Liver (tissue), 9 donors: Measurements from ENCODE around the gene ABCA1. TPM values are rescaled to one million over a fixed set of nuclear protein-coding genes. Genes with fewer than 3 reads are reported as not detected.

Experiments
- DNase-seq: peaks from one replicate; pipeline ENCODE4 v3.0.0-alpha.2; 2017; ENCODE audit warnings: low spot score
- H3K27ac ChIP-seq, 2 donors: one replicate each; pipeline ENCODE4 v1.7.0; 2013; ENCODE audit warnings: inconsistent platforms in 2 of 2, low read length in 2 of 2, control low read depth in 1 of 2, low read depth in 1 of 2, mild to moderate bottlenecking in 1 of 2
- H3K27me3 ChIP-seq, 4 donors: one replicate each; pipeline versions ENCODE4 v1.6.1 to v1.7.0; 2013; ENCODE audit warnings: low read length in 3 of 4, inconsistent platforms in 1 of 4, mild to moderate bottlenecking in 1 of 4, moderate library complexity in 1 of 4; ENCODE audit not compliant: control insufficient read depth in 4 of 4, insufficient read depth in 4 of 4
- H3K36me3 ChIP-seq, 4 donors: one replicate each; pipeline versions ENCODE4 v1.6.1 to v1.7.0; 2013; ENCODE audit warnings: low read length in 3 of 4, mild to moderate bottlenecking in 3 of 4, low read depth in 1 of 4, moderate library complexity in 1 of 4; ENCODE audit not compliant: control insufficient read depth in 4 of 4, insufficient read depth in 3 of 4
- H3K4me1 ChIP-seq, 4 donors: one replicate each; pipeline versions ENCODE4 v1.6.1 to v1.7.0; 2013; ENCODE audit warnings: low read length in 3 of 4, mild to moderate bottlenecking in 3 of 4, moderate library complexity in 1 of 4; ENCODE audit not compliant: control insufficient read depth in 4 of 4, insufficient read depth in 4 of 4
- H3K4me3 ChIP-seq, 3 donors: one replicate each; pipeline versions ENCODE4 v1.6.1 to v1.7.0; 2013; ENCODE audit warnings: low read length in 3 of 3, control low read depth in 1 of 3, low read depth in 1 of 3, mild to moderate bottlenecking in 1 of 3
- H3K9ac ChIP-seq, 2 donors: one replicate each; pipeline ENCODE4 v1.7.0; 2013; ENCODE audit warnings: low read length in 2 of 2, mild to moderate bottlenecking in 2 of 2, moderate library complexity in 2 of 2, control low read depth in 1 of 2, low read depth in 1 of 2
- H3K9me3 ChIP-seq, 4 donors: one replicate each; pipeline versions ENCODE4 v1.6.1 to v1.7.0; 2013; ENCODE audit warnings: low read length in 3 of 4; ENCODE audit not compliant: control insufficient read depth in 4 of 4
- ATF3 ChIP-seq: IDR thresholded peaks from 2 replicates; pipeline ENCODE4 v1.6.1; 2016; ENCODE audit warnings: antibody characterized with exemption
- EGR1 ChIP-seq, 2 donors: IDR thresholded peaks; 2 replicates each; pipeline ENCODE4 v1.6.1; 2016 to 2018; ENCODE audit warnings: antibody characterized with exemption in 2 of 2, low read depth in 2 of 2
- FOXA1 ChIP-seq: IDR thresholded peaks from 2 replicates; pipeline ENCODE4 v1.6.1; 2016; ENCODE audit warnings: antibody characterized with exemption
- FOXA2 ChIP-seq: IDR thresholded peaks from 2 replicates; pipeline ENCODE4 v1.6.1; 2016; ENCODE audit warnings: antibody characterized with exemption
- GABPA ChIP-seq, 2 donors: IDR thresholded peaks in 1 of 2; conservative IDR thresholded peaks in 1 of 2; 2 replicates each; pipeline ENCODE4 v1.6.1; 2016; ENCODE audit warnings: antibody characterized with exemption in 2 of 2, mild to moderate bottlenecking in 1 of 2, moderate library complexity in 1 of 2
- HNF4A ChIP-seq, 2 donors: conservative IDR thresholded peaks; 2 replicates each; pipeline ENCODE4 v1.6.1; 2016; ENCODE audit warnings: antibody characterized with exemption in 2 of 2, mild to moderate bottlenecking in 2 of 2
- HNF4G ChIP-seq: IDR thresholded peaks from 2 replicates; pipeline ENCODE4 v1.6.1; 2016; ENCODE audit warnings: antibody characterized with exemption
- JUND ChIP-seq, 2 donors: IDR thresholded peaks; 2 replicates each; pipeline ENCODE4 v1.6.1; 2016; ENCODE audit warnings: antibody characterized with exemption in 2 of 2
- MAX ChIP-seq: IDR thresholded peaks from 2 replicates; pipeline ENCODE4 v1.6.1; 2016; ENCODE audit warnings: antibody characterized with exemption
- NR2F2 ChIP-seq: IDR thresholded peaks from 2 replicates; pipeline ENCODE4 v1.6.1; 2016; ENCODE audit warnings: antibody characterized with exemption
- RAD21 ChIP-seq, 2 donors: IDR thresholded peaks; 2 replicates each; pipeline ENCODE4 v1.6.1; 2016; ENCODE audit warnings: antibody characterized with exemption in 2 of 2, mild to moderate bottlenecking in 2 of 2
- RXRA ChIP-seq, 2 donors: IDR thresholded peaks; 2 replicates each; pipeline ENCODE4 v1.6.1; 2017 to 2018; ENCODE audit warnings: antibody characterized with exemption in 2 of 2, mild to moderate bottlenecking in 1 of 2
- SP1 ChIP-seq: IDR thresholded peaks from 2 replicates; pipeline ENCODE4 v1.6.1; 2018; ENCODE audit warnings: antibody characterized with exemption, mild to moderate bottlenecking
- TAF1 ChIP-seq: conservative IDR thresholded peaks from 2 replicates; pipeline ENCODE4 v1.6.1; 2016; ENCODE audit warnings: antibody characterized with exemption, mild to moderate bottlenecking
- YY1 ChIP-seq: IDR thresholded peaks from 2 replicates; pipeline ENCODE4 v1.6.1; 2016; ENCODE audit warnings: antibody characterized with exemption, mild to moderate bottlenecking
- WGBS: extraction: QIAGEN DNeasy Blood & Tissue Kit; methylation state at CpG from one replicate; pipeline ENCODE4 v1.1.7; 2013; 5-methylcytosine and 5-hydroxymethylcytosine counted together
- polyA plus RNA-seq, 2 donors: library from polyadenylated mRNA; stranded (reverse) in 1 of 2; unstranded in 1 of 2; fragments of 200-250 nt in 1 of 2; fragments of >200 nt in 1 of 2; fragmentation: Nextera tagmentation in 1 of 2; extraction: Ambion mirVana in 1 of 2; gene quantifications; one replicate each; pipeline versions ENCODE4 v1.2.1 to v1.2.3, GENCODE V29; 2013 to 2015
- total RNA-seq, 2 donors: library from RNA; depleted of rRNA; stranded (reverse); fragments of >200 nt; gene quantifications; one replicate each; pipeline ENCODE4 v1.2.3, GENCODE V29; 2014
- TF ChIP-seq, protein P1 (sequence below): IDR thresholded peaks from 2 replicates; pipeline ENCODE4 v1.6.1; 2016; ENCODE audit warnings: antibody characterized with exemption, mild to moderate bottlenecking
- donor health status: healthy.
- donor health status: healthy.
- donor health status: healthy.
- donor health status: healthy.
- donor health status: healthy.

Gene ABCA1
- total and polyA plus RNA-seq, 4 donors: 15.4 to 223 (median 62.9) TPM

GRCh38 chr9:104921067-104921741, 6.8 kb downstream of the ABCA1 start:
- H3K36me3 ChIP-seq: peaks cover 0 to 10% (median 1%) of the 10 kb centered on the region in 4 donors
- peaks cover 9 to 69% (median 46%) of the 10 kb centered on the region in 4 donors for H3K4me1 ChIP-seq
- TF ChIP-seq MAX (no peak), ATF3 (no peak), HNF4G (no peak), SP1 (no peak), FOXA2 (no peak), EGR1 (IDR thresholded peaks at IDR 0.05; ENCODE audit: low read depth in 2 of 2) (no peak), YY1 (no peak), TAF1 (no peak), JUND (IDR thresholded peaks at IDR 0.05) (no peak), RAD21 (IDR thresholded peaks at IDR 0.05) (no peak), GABPA (IDR thresholded peaks at IDR 0.05 in 1 of 2, conservative IDR thresholded peaks at IDR 0.05 in 1 of 2) (no peak), HNF4A (conservative IDR thresholded peaks at IDR 0.05) (no peak)
- TF ChIP-seq, protein P1, sequence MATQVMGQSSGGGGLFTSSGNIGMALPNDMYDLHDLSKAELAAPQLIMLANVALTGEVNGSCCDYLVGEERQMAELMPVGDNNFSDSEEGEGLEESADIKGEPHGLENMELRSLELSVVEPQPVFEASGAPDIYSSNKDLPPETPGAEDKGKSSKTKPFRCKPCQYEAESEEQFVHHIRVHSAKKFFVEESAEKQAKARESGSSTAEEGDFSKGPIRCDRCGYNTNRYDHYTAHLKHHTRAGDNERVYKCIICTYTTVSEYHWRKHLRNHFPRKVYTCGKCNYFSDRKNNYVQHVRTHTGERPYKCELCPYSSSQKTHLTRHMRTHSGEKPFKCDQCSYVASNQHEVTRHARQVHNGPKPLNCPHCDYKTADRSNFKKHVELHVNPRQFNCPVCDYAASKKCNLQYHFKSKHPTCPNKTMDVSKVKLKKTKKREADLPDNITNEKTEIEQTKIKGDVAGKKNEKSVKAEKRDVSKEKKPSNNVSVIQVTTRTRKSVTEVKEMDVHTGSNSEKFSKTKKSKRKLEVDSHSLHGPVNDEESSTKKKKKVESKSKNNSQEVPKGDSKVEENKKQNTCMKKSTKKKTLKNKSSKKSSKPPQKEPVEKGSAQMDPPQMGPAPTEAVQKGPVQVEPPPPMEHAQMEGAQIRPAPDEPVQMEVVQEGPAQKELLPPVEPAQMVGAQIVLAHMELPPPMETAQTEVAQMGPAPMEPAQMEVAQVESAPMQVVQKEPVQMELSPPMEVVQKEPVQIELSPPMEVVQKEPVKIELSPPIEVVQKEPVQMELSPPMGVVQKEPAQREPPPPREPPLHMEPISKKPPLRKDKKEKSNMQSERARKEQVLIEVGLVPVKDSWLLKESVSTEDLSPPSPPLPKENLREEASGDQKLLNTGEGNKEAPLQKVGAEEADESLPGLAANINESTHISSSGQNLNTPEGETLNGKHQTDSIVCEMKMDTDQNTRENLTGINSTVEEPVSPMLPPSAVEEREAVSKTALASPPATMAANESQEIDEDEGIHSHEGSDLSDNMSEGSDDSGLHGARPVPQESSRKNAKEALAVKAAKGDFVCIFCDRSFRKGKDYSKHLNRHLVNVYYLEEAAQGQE: no peak
- H3K4me3 ChIP-seq: no peak overlapping the region
- H3K9ac ChIP-seq: peak overlapping the region in 1 of 2 donors; percentile 16
- peak overlapping the region; percentile 51 to 60 for H3K27ac ChIP-seq
- DNase-seq: no peak
- 40% methylated on average over 3 of the region's 3 CpGs for WGBS
- no peaks in the 10 kb centered on the region for H3K9me3 ChIP-seq
- no peaks in the 10 kb centered on the region for H3K27me3 ChIP-seq

DNA sequence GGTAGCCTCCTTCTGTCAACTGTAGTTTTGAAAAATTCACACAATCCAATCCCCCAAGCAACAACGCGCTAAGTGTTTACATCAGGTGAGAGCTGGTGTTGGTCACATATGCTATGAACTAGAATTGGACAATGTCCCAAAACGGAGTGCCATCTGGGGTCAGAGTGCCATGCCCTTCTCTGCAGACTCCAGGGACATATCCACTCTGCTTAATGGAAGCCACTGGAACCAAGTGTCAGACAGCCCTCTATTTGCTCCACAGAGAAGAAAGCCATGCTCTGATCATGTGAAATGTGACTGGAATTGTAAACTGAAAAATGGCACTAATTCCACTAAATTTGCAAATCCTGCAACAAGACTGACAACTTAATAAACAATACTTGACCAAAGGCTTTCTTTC, 12.2 kb downstream of the ABCA1 start:
- no peaks in the 10 kb centered on the region for H3K9me3 ChIP-seq
- 31% methylated on average over 3 of the region's 3 CpGs for WGBS
- H3K36me3 ChIP-seq: peaks cover 0 to 10% (median 3%) of the 10 kb centered on the region in 4 donors
- peaks cover 20 to 80% (median 62%) of the 10 kb centered on the region in 4 donors for H3K4me1 ChIP-seq
- H3K27me3 ChIP-seq: no peaks in the 10 kb centered on the region
- no peak overlapping the region for H3K9ac ChIP-seq
- H3K27ac ChIP-seq: peak overlapping the region; percentile 45 to 53
- no peak for TF ChIP-seq EGR1 (IDR thresholded peaks at IDR 0.05; ENCODE audit: low read depth in 2 of 2)
- TF ChIP-seq RAD21 (IDR thresholded peaks at IDR 0.05): peak; percentile 13 to 59
- peak; percentile 55 for TF ChIP-seq NR2F2
- TF ChIP-seq JUND (IDR thresholded peaks at IDR 0.05): peak in 1 of 2 donors; percentile 44
- peak; percentile 69 for TF ChIP-seq SP1
- peak; percentile 84 to 96 for TF ChIP-seq RXRA (IDR thresholded peaks at IDR 0.05)
- TF ChIP-seq HNF4A (conservative IDR thresholded peaks at IDR 0.05): peak; percentile 65 to 77
- TF ChIP-seq ATF3: no peak
- TF ChIP-seq YY1: peak; percentile 86
- no peak for TF ChIP-seq FOXA1
- no peak for TF ChIP-seq TAF1
- TF ChIP-seq MAX: no peak
- peak; percentile 38 for TF ChIP-seq HNF4G
- no peak for TF ChIP-seq FOXA2
- no peak for DNase-seq
- H3K4me3 ChIP-seq: no peak overlapping the region
